NCI-H187 (cell line): ENCODE measurements around the gene TTYH3.
A peak's percentile ranks its signal among the peaks of the same experiment; 100 is the strongest.

ENCODE experiments used
- DNase-seq, 2 experiments: peaks; one replicate each; lab custom pipeline; 2025; lab: John Stamatoyannopoulos, UW

TTYH3 gene

DNA sequence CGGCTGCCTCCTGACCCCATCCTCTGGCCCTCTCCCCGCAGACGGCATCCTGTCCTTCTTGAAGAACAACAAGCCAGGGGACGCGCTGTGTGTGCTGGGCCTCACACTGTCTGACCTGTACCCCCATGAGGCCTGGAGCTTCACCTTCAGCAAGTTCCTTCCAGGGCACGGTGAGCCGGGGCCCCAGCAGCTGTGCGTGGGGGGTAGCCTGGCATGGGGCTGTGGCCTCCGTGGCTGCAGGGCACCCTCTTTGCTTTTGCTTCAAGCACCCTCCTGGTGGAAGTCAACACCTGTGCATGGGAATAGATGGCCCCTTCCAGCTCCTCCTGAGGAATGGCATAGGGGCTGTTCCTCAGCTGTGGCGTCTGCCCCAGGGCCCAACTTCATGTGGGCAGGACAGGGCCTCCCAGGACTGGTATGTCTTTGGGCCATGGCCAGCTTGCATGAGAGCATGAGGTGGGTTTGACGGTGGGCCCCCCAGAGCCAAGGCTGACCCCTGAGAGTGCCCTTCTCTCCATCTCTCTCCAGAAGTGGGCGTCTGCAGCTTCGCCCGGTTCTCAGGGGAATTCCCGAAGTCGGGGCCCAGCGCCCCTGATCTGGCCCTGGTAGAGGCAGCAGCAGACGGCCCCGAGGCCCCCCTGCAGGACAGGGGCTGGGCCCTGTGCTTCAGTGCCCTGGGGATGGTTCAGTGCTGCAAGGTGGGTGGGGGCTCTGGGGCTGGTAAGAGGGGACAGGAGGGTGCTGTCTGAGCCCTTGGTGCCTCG lies 76.9 kb downstream of the TTYH3 start:
- DNase-seq, result no peak

GRCh38 chr7:2709553-2710285 lies 77.9 kb downstream of the TTYH3 start:
- DNase-seq, result peak; percentile 52 to 53

- DNase-seq, result no peak
Measured at GRCh38 chr7:2710286-2710655, 78.5 kb downstream of the TTYH3 start.

GRCh38 chr7:2710901-2711551 lies 79.2 kb downstream of the TTYH3 start:
- DNase-seq, result no peak

GRCh38 chr7:2711895-2712675 lies 80.3 kb downstream of the TTYH3 start:
- no peak for DNase-seq

DNA sequence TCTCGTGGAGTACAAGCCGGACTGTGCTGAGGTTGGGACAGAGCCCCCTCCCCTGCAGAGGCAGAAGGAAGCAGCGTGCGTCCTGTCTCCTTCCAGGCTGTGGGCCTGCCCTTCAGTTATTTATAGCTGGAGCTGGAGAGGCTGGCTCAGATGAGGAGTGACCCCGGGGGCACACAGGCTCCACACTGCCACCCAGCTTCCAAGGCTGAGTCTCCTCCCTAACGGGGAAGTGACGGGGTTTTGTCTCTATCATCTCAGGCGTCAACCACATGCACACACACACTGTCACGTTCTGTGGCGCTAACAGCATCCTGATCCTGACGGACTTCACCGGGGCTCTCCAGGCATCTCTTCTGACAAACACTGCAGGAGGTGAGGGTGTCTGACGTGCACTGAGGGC lies 81.6 kb downstream of the TTYH3 start:
- no peak for DNase-seq

GRCh38 chr7:2713978-2714377 lies 82.2 kb downstream of the TTYH3 start:
- no peak for DNase-seq
